Uterus (tissue), 4 donors: ENCODE results near the gene CHAF1B. TPM values are rescaled to one million over a fixed set of nuclear protein-coding genes. Genes with fewer than 3 reads are reported as not detected.

Experiments
- DNase-seq, 2 donors: peaks; one replicate each; pipeline ENCODE4 v3.0.0-alpha.2; 2019 to 2020
- H3K27ac ChIP-seq, 2 donors: fragments of 200-600 bp; sonication (generic); 1 replicate in 1 of 2; 2 replicates in 1 of 2; pipeline ENCODE4 v1.5.1; 2016 to 2018
- H3K27me3 ChIP-seq, 2 donors: fragments of 200-600 bp; sonication (generic); one replicate each; pipeline ENCODE4 v1.5.1; 2018 to 2019; ENCODE audit warnings: control low read depth in 1 of 2
- H3K36me3 ChIP-seq, 2 donors: fragments of 200-600 bp; sonication (generic); one replicate each; pipeline ENCODE4 v1.5.1; 2019; ENCODE audit warnings: control low read depth in 1 of 2
- H3K4me1 ChIP-seq, 2 donors: fragments of 200-600 bp; sonication (generic); one replicate each; pipeline ENCODE4 v1.5.1; 2018 to 2019; ENCODE audit warnings: control low read depth in 1 of 2
- H3K4me3 ChIP-seq, 2 donors: fragments of 200-600 bp; sonication (generic); 1 replicate in 1 of 2; 2 replicates in 1 of 2; pipeline ENCODE4 v1.5.1; 2018 to 2019; ENCODE audit warnings: mild to moderate bottlenecking in 1 of 2
- H3K9me3 ChIP-seq, 2 donors: fragments of 200-600 bp; sonication (generic); one replicate each; pipeline ENCODE4 v1.5.1; 2019; ENCODE audit warnings: control low read depth in 1 of 2
- POLR2A ChIP-seq, 2 donors: fragments of 450-650 bp; IDR thresholded peaks; one replicate each; pipeline ENCODE4 v1.6.1; 2016; ENCODE audit warnings: antibody characterized with exemption in 2 of 2, mild to moderate bottlenecking in 1 of 2, moderate library complexity in 1 of 2
- intact Hi-C: fragments of 100-400 bp; cut with DNase I; formaldehyde crosslinking; loops from one replicate; pipeline ENCODE4 v1.15.1; 2023; ENCODE audit warnings: low total_unique reads
- total RNA-seq, 4 donors: library from RNA; depleted of rRNA in 3 of 4; stranded (reverse); fragments of >200 nt in 3 of 4; gene quantifications; one replicate each; pipeline versions ENCODE4 v1.1.0 to v1.2.4, GENCODE V29; 2014 to 2023
- TF ChIP-seq, protein P1 (sequence below), 4 experiments: fragments of 200-600 bp in 2 of 4; fragments of 450-650 bp in 2 of 4; sonication (generic) in 2 of 4; IDR thresholded peaks; one replicate each; pipeline ENCODE4 v1.5.1; 2016 to 2019; ENCODE audit warnings: antibody characterized with exemption in 4 of 4, mild to moderate bottlenecking in 2 of 4, moderate library complexity in 1 of 4
- donor health status: DM: yes; HTN: yes; CAD: no.

Gene CHAF1B
- total RNA-seq, 4 donors from 2014 or later: under 0.01 to 3.9 (median 2.2) TPM

DNA sequence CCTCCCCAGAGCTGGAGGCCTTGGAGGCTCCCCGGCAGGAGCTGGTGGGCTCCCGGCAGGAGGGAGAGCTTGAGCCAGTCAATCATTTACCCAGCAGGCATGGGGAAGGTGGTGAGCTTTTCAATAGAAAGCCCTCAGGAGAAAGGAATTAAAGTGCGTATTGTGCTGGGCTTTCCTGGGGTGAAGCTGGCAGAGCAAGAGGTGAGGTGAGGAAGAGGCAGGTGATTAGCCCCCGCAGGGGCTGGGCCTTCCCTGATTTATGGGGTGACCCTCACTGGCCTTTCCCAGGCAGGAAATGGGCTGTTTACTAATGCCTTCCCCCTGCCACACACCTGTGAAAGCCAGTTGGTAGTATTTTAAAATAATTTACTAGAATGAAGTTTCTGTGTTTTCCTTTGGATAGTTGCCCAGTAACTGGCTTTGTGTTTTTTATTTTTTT lies 68.9 kb downstream of the CHAF1B start:
- Histone ChIP-seq H3K27ac (no peak overlapping the region), H3K9me3 (no peaks in the 10 kb centered on the region), H3K36me3 (no peaks in the 10 kb centered on the region), H3K27me3 (no peaks in the 10 kb centered on the region), H3K4me3 (no peak overlapping the region), H3K4me1 (no peaks in the 10 kb centered on the region)
- TF ChIP-seq POLR2A (IDR thresholded peaks at IDR 0.05): no peak
- TF ChIP-seq, protein P1, sequence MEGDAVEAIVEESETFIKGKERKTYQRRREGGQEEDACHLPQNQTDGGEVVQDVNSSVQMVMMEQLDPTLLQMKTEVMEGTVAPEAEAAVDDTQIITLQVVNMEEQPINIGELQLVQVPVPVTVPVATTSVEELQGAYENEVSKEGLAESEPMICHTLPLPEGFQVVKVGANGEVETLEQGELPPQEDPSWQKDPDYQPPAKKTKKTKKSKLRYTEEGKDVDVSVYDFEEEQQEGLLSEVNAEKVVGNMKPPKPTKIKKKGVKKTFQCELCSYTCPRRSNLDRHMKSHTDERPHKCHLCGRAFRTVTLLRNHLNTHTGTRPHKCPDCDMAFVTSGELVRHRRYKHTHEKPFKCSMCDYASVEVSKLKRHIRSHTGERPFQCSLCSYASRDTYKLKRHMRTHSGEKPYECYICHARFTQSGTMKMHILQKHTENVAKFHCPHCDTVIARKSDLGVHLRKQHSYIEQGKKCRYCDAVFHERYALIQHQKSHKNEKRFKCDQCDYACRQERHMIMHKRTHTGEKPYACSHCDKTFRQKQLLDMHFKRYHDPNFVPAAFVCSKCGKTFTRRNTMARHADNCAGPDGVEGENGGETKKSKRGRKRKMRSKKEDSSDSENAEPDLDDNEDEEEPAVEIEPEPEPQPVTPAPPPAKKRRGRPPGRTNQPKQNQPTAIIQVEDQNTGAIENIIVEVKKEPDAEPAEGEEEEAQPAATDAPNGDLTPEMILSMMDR (IDR thresholded peaks at IDR 0.05): no peak
- intact Hi-C loops: no loop called here
- DNase-seq: no peak

DNA sequence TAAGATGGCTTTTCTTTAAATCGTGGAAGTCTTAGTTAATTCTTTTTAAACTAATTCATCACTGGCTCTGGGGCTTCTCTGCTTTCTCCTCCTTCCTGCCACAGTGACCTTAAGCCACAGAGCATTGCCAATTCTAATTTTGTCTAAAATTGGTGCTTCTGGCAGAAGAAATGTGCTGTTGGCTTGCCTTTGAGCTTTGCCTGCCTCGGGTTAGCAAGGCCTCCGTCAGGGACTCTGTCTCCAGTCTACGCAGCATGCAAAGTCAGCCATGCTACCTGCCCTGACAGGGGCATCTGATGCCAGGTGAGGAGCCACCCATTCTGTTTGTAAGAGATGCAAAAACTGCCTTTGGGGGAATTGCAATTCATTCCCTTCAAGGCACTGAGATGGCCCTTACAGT lies 69.5 kb downstream of the CHAF1B start:
- no peak for DNase-seq
- no peaks in the 10 kb centered on the region for H3K27me3 ChIP-seq
- intact Hi-C loops: no loop called here
- no peak overlapping the region for H3K4me3 ChIP-seq
- no peak overlapping the region for H3K27ac ChIP-seq
- H3K9me3 ChIP-seq: no peaks in the 10 kb centered on the region
- H3K4me1 ChIP-seq: no peaks in the 10 kb centered on the region
- no peak for TF ChIP-seq POLR2A (IDR thresholded peaks at IDR 0.05)
- TF ChIP-seq, protein P1 (IDR thresholded peaks at IDR 0.05): no peak
- H3K36me3 ChIP-seq: no peaks in the 10 kb centered on the region

DNA sequence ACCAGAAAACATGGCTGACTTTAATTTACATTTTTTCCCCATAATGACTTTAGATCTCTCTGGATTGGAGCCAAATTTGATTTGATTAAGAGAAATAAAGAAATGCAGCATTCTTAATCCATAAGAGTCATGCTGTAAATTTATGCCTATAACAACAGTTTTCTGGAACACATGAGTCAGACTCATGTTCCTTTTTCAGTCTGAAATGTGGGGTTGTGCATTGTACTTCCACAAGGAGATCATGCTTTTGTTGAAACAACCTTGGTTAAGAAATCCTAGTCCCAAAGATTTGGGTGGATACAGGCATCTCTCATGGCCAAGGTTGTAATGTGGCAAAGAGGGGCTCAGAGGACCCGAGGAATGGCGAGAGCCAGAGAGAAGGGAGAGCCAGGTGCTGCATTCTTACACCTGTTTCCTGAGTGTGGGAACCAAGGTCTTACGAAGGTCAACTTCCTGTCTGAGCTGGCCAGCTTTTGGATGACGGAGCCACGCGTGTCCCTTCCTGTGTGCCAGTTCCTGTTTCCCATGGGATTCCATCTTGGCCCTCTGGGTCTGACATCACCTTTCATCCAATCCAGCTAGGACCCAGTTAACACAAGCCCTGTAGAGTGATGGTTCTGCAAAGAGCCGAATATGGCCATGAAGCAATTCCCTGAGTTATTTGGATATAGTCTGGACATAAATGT lies 71.7 kb downstream of the CHAF1B start:
- Histone ChIP-seq H3K27ac (no peak overlapping the region), H3K4me3 (no peak overlapping the region), H3K4me1 (no peaks in the 10 kb centered on the region), H3K27me3 (no peaks in the 10 kb centered on the region), H3K36me3 (no peaks in the 10 kb centered on the region), H3K9me3 (no peaks in the 10 kb centered on the region)
- intact Hi-C loops: no loop called here
- TF ChIP-seq, protein P1 (IDR thresholded peaks at IDR 0.05): no peak
- TF ChIP-seq POLR2A (IDR thresholded peaks at IDR 0.05): no peak
- DNase-seq: no peak

DNA sequence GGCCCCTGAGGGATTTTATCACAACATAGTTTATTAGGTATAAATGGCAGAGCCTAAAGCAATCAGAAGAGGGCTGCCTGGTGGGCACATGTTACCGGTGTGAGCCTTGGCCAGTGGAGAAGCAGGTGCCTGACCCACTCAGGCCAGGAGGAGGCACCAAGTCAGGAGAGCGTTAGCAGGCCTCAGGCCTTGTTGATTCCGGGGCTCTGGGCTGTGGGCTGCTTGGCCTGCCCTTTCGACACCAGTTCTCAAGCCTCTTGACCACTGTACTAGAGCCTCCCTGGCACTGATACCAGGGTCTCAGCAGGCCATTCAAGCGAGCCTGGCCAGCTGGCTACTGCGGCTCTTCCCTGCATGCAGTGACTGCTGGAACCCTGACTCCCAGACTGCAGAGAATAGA lies 73.9 kb downstream of the CHAF1B start:
- Histone ChIP-seq H3K9me3 (no peaks in the 10 kb centered on the region), H3K4me1 (no peaks in the 10 kb centered on the region), H3K4me3 (no peak overlapping the region), H3K27ac (no peak overlapping the region), H3K27me3 (no peaks in the 10 kb centered on the region), H3K36me3 (no peaks in the 10 kb centered on the region)
- intact Hi-C loops: no loop called here
- TF ChIP-seq POLR2A (IDR thresholded peaks at IDR 0.05): no peak
- TF ChIP-seq, protein P1 (IDR thresholded peaks at IDR 0.05): no peak
- DNase-seq: no peak

DNA sequence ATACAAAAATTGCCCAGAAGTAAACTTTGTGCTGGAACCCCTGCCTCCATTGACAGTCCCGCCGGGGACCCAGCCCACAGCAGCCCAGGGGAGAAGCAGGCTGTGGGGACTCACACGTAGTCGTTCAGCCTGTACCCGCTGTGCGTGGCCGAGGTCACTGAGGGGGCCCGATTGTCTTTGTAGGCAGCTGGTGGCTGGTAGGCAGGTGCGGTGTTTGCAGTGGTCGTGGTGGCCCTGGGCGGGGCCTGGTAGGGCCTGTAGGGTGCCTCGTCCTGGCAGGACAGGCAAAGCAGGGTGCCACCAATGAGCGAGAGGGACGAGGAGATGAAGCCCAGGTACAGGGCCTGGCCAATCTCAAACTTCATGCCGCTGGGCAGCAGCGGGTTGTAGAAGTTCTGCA lies 75.7 kb downstream of the CHAF1B start:
- H3K4me3 ChIP-seq: no peak overlapping the region
- TF ChIP-seq, protein P1 (IDR thresholded peaks at IDR 0.05): no peak
- TF ChIP-seq POLR2A (IDR thresholded peaks at IDR 0.05): no peak
- no peaks in the 10 kb centered on the region for H3K36me3 ChIP-seq
- no peaks in the 10 kb centered on the region for H3K4me1 ChIP-seq
- no peaks in the 10 kb centered on the region for H3K9me3 ChIP-seq
- no peaks in the 10 kb centered on the region for H3K27me3 ChIP-seq
- no peak for DNase-seq
- intact Hi-C loops: no loop called here
- H3K27ac ChIP-seq: no peak overlapping the region
